B cell (primary cell): ENCODE data around the gene LNPK. TPM values are rescaled to one million over a fixed set of nuclear protein-coding genes. Genes with fewer than 3 reads are reported as not detected.

ENCODE experiments used
- ATAC-seq: fragments of 200-7000 bp; cut with Tn5 transposase; one replicate; pipeline ENCODE4 v1.10.0; 2021; ENCODE audit warnings: low read depth, mild to moderate bottlenecking, moderate number of reproducible peaks, moderate library complexity
- CTCF ChIA-PET: fragments of 350-600 bp; sonication (Branson Sonifier 250); formaldehyde crosslinking; loops from one replicate; lab custom pipeline; 2021; ENCODE audit warnings: antibody characterized with exemption, inconsistent platforms; lab: Charles Lee
- POLR2A ChIA-PET: fragments of 350-600 bp; sonication (Branson Sonifier 250); formaldehyde crosslinking; loops from one replicate; lab custom pipeline; 2021; ENCODE audit warnings: antibody characterized with exemption; lab: Charles Lee
- DNase-seq: peaks from one replicate; pipeline ENCODE4 v3.0.0; 2013
- H2AFZ ChIP-seq: 2 replicates; pipeline ENCODE4 v1.6.1; 2012; ENCODE audit warnings: mild to moderate bottlenecking, low read depth, low read length; ENCODE audit not compliant: insufficient read depth, poor library complexity, severe bottlenecking
- H3K27ac ChIP-seq, 2 donors: 1 replicate in 1 of 2; 2 replicates in 1 of 2; pipeline ENCODE4 v1.5.1; 2012 to 2013; ENCODE audit warnings: low read length in 2 of 2, mild to moderate bottlenecking in 2 of 2, moderate library complexity in 1 of 2
- H3K27me3 ChIP-seq, 4 experiments: fragments of 200-600 bp in 1 of 4; sonication (generic) in 1 of 4; replicated peaks in 1 of 4; 1 replicate in 2 of 4; 2 replicates in 2 of 4; pipeline versions ENCODE4 v1.6.1 to v1.7.0; 2013 to 2016; ENCODE audit warnings: low read length in 3 of 4, mild to moderate bottlenecking in 2 of 4, mixed read lengths in 1 of 4, moderate library complexity in 1 of 4; ENCODE audit not compliant: insufficient read depth in 4 of 4, control insufficient read depth in 3 of 4; ENCODE audit errors: control extremely low read depth in 1 of 4
- H3K36me3 ChIP-seq, 2 experiments: replicated peaks in 1 of 2; 1 replicate in 1 of 2; 2 replicates in 1 of 2; pipeline versions ENCODE4 v1.6.1 to v1.7.1; 2013; ENCODE audit warnings: low read length in 1 of 2; ENCODE audit not compliant: insufficient read depth in 2 of 2, control insufficient read depth in 1 of 2; ENCODE audit errors: control extremely low read depth in 1 of 2, extremely low read depth in 1 of 2
- H3K4me1 ChIP-seq, 2 donors: fragments of 200-600 bp in 1 of 2; sonication (generic) in 1 of 2; 1 replicate in 1 of 2; 2 replicates in 1 of 2; pipeline versions ENCODE4 v1.5.1 to v1.6.1; 2013 to 2017; ENCODE audit warnings: low read length in 2 of 2; ENCODE audit not compliant: control insufficient read depth in 2 of 2, insufficient read depth in 2 of 2
- H3K4me2 ChIP-seq: replicated peaks from 2 replicates; pipeline ENCODE3; 2012; ENCODE audit warnings: mild to moderate bottlenecking, low read depth, low read length; ENCODE audit not compliant: poor library complexity, severe bottlenecking
- H3K4me3 ChIP-seq, 5 experiments: fragments of 200-600 bp in 1 of 5; sonication (generic) in 1 of 5; 1 replicate in 3 of 5; 2 replicates in 2 of 5; pipeline versions ENCODE4 v1.5.1 to v1.7.0; 2011 to 2016; ENCODE audit warnings: low read length in 4 of 5, mild to moderate bottlenecking in 4 of 5, low read depth in 2 of 5, control low read depth in 1 of 5, moderate library complexity in 1 of 5; ENCODE audit not compliant: insufficient read depth in 1 of 5; ENCODE audit errors: control extremely low read depth in 1 of 5, extremely low read depth in 1 of 5
- H3K79me2 ChIP-seq: fragments of 200-600 bp; sonication (generic); one replicate; pipeline ENCODE4 v1.6.0; 2016; ENCODE audit warnings: low read length; ENCODE audit not compliant: control insufficient read depth, insufficient read depth
- H3K9ac ChIP-seq: fragments of 200-600 bp; sonication (generic); 2 replicates; pipeline ENCODE4 v1.6.1; 2017; ENCODE audit warnings: mild to moderate bottlenecking, low read length, moderate library complexity
- H3K9me3 ChIP-seq, 3 donors: one replicate each; pipeline versions ENCODE4 v1.6.1 to v1.7.1; 2013; ENCODE audit warnings: low read length in 2 of 3; ENCODE audit not compliant: control insufficient read depth in 2 of 3, insufficient read depth in 1 of 3; ENCODE audit errors: control extremely low read depth in 1 of 3
- H4K20me1 ChIP-seq: 2 replicates; pipeline ENCODE4 v1.6.0; 2012; ENCODE audit warnings: mild to moderate bottlenecking, low read length; ENCODE audit not compliant: insufficient read depth, control insufficient read depth, poor library complexity, severe bottlenecking
- H3K27ac Mint-ChIP-seq: one replicate; pipeline ENCODE4 v1.8.0; 2021; ENCODE audit warnings: mixed read lengths
- H3K27me3 Mint-ChIP-seq: one replicate; pipeline ENCODE4 v1.8.0; 2021; ENCODE audit warnings: mixed read lengths
- H3K4me1 Mint-ChIP-seq: one replicate; pipeline ENCODE4 v1.8.0; 2021; ENCODE audit warnings: mixed read lengths
- H3K4me3 Mint-ChIP-seq: one replicate; pipeline ENCODE4 v1.8.0; 2021; ENCODE audit warnings: mixed read lengths
- H3K9me3 Mint-ChIP-seq: one replicate; pipeline ENCODE4 v1.8.0; 2022; ENCODE audit warnings: mixed read lengths; ENCODE audit not compliant: insufficient read depth
- EZH2 ChIP-seq: IDR thresholded peaks from 2 replicates; pipeline ENCODE4 v1.6.1; 2012; ENCODE audit warnings: borderline replicate concordance, low read depth, mild to moderate bottlenecking, moderate library complexity, low read length; ENCODE audit not compliant: insufficient read depth, poor library complexity, severe bottlenecking
- WGBS: methylation state at CpG from one replicate; pipeline ENCODE4 v1.1.5; 2013; ENCODE audit warnings: missing lambda C conversion rate; ENCODE audit not compliant: insufficient coverage; 5-methylcytosine and 5-hydroxymethylcytosine counted together
- intact Hi-C: fragments of 100-400 bp; cut with micrococcal nuclease; formaldehyde crosslinking; loops from one replicate; pipeline ENCODE4 v1.10.0; 2022
- polyA plus RNA-seq: library from polyadenylated mRNA; depleted of rRNA; stranded (reverse); fragments of >200 nt; gene quantifications from 2 replicates; pipeline ENCODE4 v1.2.3, GENCODE V29; 2012
- total RNA-seq, 2 donors: library from RNA; stranded (reverse); fragments of 120-200 nt in 1 of 2; gene quantifications; 1 replicate in 1 of 2; 2 replicates in 1 of 2; pipeline versions ENCODE4 v1.2.3 to v1.2.4, GENCODE V29; 2013 to 2022
- TF ChIP-seq, protein P1 (sequence below): fragments of 200-600 bp; IDR thresholded peaks from one replicate; pipeline ENCODE4 v1.8.0; 2022; ENCODE audit warnings: antibody characterized with exemption, mild to moderate bottlenecking

Gene LNPK
- total and polyA plus RNA-seq, 2 donors (not counting 1 experiment from before 2014, with no cell fraction given) = 3.2 to 15.9 TPM

GRCh38 chr2:176020400-176020799 is 18.3 kb upstream of the LNPK start:
- Histone ChIP-seq H3K36me3 (no peaks in the 10 kb centered on the region), H4K20me1 (no peaks in the 10 kb centered on the region), H3K4me3 (no peak overlapping the region), H3K4me1 (no peaks in the 10 kb centered on the region), H3K27ac (no peak overlapping the region), H3K27me3 (peaks cover 0 to 20% (median 8%) of the 10 kb centered on the region in 4 experiments), H3K79me2 (no peaks in the 10 kb centered on the region), H3K4me2 (no peak overlapping the region), H3K9me3 (no peaks in the 10 kb centered on the region), H3K9ac (no peak overlapping the region), H2AFZ (no peak overlapping the region)
- no peak for DNase-seq
- ChIA-PET POLR2A (no interaction called here), CTCF (interaction anchor here (0.6 kb wide), 1 partner anchor 910 kb away, joined by 3 read pairs; no protein-coding TSS in a partner anchor)
- Mint-ChIP-seq H3K27me3 (peaks cover 49% of the 10 kb centered on the region), H3K9me3 (no peaks in the 10 kb centered on the region), H3K4me1 (no peaks in the 10 kb centered on the region), H3K4me3 (no peak overlapping the region), H3K27ac (no peak overlapping the region)
- 79% methylated on average over 6 of the region's 6 CpGs for WGBS
- intact Hi-C loops = no loop called here
- no peak for TF ChIP-seq EZH2
- TF ChIP-seq, protein P1, sequence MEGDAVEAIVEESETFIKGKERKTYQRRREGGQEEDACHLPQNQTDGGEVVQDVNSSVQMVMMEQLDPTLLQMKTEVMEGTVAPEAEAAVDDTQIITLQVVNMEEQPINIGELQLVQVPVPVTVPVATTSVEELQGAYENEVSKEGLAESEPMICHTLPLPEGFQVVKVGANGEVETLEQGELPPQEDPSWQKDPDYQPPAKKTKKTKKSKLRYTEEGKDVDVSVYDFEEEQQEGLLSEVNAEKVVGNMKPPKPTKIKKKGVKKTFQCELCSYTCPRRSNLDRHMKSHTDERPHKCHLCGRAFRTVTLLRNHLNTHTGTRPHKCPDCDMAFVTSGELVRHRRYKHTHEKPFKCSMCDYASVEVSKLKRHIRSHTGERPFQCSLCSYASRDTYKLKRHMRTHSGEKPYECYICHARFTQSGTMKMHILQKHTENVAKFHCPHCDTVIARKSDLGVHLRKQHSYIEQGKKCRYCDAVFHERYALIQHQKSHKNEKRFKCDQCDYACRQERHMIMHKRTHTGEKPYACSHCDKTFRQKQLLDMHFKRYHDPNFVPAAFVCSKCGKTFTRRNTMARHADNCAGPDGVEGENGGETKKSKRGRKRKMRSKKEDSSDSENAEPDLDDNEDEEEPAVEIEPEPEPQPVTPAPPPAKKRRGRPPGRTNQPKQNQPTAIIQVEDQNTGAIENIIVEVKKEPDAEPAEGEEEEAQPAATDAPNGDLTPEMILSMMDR = no peak
- no peak for ATAC-seq

- Mint-ChIP-seq H3K4me3 (no peak overlapping the region), H3K9me3 (no peaks in the 10 kb centered on the region), H3K4me1 (no peaks in the 10 kb centered on the region), H3K27me3 (peaks cover 47% of the 10 kb centered on the region), H3K27ac (no peak overlapping the region)
- DNase-seq = no peak
- intact Hi-C loops = no loop called here
- ChIA-PET POLR2A (no interaction called here), CTCF (no interaction called here)
- H3K79me2 ChIP-seq = no peaks in the 10 kb centered on the region
- H3K27ac ChIP-seq = no peak overlapping the region
- no peak overlapping the region for H3K9ac ChIP-seq
- no peaks in the 10 kb centered on the region for H3K9me3 ChIP-seq
- H2AFZ ChIP-seq = no peak overlapping the region
- H3K4me1 ChIP-seq = no peaks in the 10 kb centered on the region
- WGBS = no CpG with 5 or more reads among the region's 1 CpG
- no peak overlapping the region for H3K4me2 ChIP-seq
- no peak for TF ChIP-seq EZH2
- TF ChIP-seq, protein P1 = no peak
- H3K36me3 ChIP-seq = no peaks in the 10 kb centered on the region
- no peaks in the 10 kb centered on the region for H4K20me1 ChIP-seq
- H3K4me3 ChIP-seq = no peak overlapping the region
- H3K27me3 ChIP-seq = peaks cover 0 to 18% (median 5%) of the 10 kb centered on the region in 4 experiments
- ATAC-seq = no peak
These were observed 16.6 kb upstream of the LNPK start for GRCh38 chr2:176018708-176019107.
